Dendritic cell treated with granulocyte-macrophage colony-stimulating factor and Interleukin-4, amounts not matched to agents 40 ng/mL and 50 ng/mL, for 4 days (primary cell): ENCODE measurements around the gene SLC26A6.

Experiments
- H3K27ac Mint-ChIP-seq: one replicate; pipeline ENCODE4 v1.8.0; 2022; ENCODE audit warnings: mild to moderate bottlenecking, mixed read lengths
- H3K27me3 Mint-ChIP-seq: one replicate; pipeline ENCODE4 v1.8.0; 2022; ENCODE audit warnings: mild to moderate bottlenecking, mixed read lengths
- H3K36me3 Mint-ChIP-seq: one replicate; pipeline ENCODE4 v1.8.0; 2022; ENCODE audit warnings: low read depth, mixed read lengths
- H3K4me1 Mint-ChIP-seq: one replicate; pipeline ENCODE4 v1.8.0; 2022; ENCODE audit warnings: low read depth, mixed read lengths
- H3K4me3 Mint-ChIP-seq: one replicate; pipeline ENCODE4 v1.8.0; 2022; ENCODE audit warnings: mild to moderate bottlenecking, moderate library complexity, mixed read lengths
- H3K9me3 Mint-ChIP-seq: one replicate; pipeline ENCODE4 v1.8.0; 2022; ENCODE audit warnings: mixed read lengths
- intact Hi-C: fragments of 100-400 bp; cut with micrococcal nuclease; formaldehyde crosslinking; loops from one replicate; pipeline ENCODE4 v1.15.0; 2022

The SLC26A6 gene

GRCh38 chr3:48612309-48612708 lies 23.0 kb downstream of the SLC26A6 start:
- intact Hi-C loops: no loop called here
- Mint-ChIP-seq H3K36me3 (peaks cover 25% of the 10 kb centered on the region), H3K27ac (peak overlapping the region; percentile 90), H3K9me3 (peaks cover 6% of the 10 kb centered on the region), H3K4me3 (no peak overlapping the region), H3K27me3 (no peaks in the 10 kb centered on the region), H3K4me1 (peaks cover 35% of the 10 kb centered on the region)

- peak within 1 kb of the TSS; percentile 100 for H3K4me3 Mint-ChIP-seq
- H3K4me1 Mint-ChIP-seq: peaks cover 43% of the 10 kb centered on the region
- peak within 1 kb of the TSS; percentile 100 for H3K27ac Mint-ChIP-seq
- H3K36me3 Mint-ChIP-seq: peaks cover 50% of the 10 kb centered on the region
- H3K27me3 Mint-ChIP-seq: no peaks in the 10 kb centered on the region
- intact Hi-C loops: loop anchor here (1.0 to 5.0 kb wide), 4 partner anchors 26 to 75 kb away; partner anchors contain the start of genes NCKIPSD, PFKFB4 and SLC26A6
- H3K9me3 Mint-ChIP-seq: no peaks in the 10 kb centered on the region
Measured at GRCh38 chr3:48609088-48610005, 25.9 kb downstream of the SLC26A6 start, which contains the start of gene UQCRC1. TSS of gene UQCRC1 (minus strand) at chr3:48609646. CDS start at chr3:48609620, 26 bp downstream.

GRCh38 chr3:48607519-48607918 lies 27.7 kb downstream of the SLC26A6 start:
- H3K27me3 Mint-ChIP-seq: no peaks in the 10 kb centered on the region
- H3K36me3 Mint-ChIP-seq: peaks cover 68% of the 10 kb centered on the region
- intact Hi-C loops: loop anchor here (5.0 kb wide), 1 partner anchor 50 kb away; the partner anchor contains the start of gene PFKFB4
- H3K9me3 Mint-ChIP-seq: no peaks in the 10 kb centered on the region
- H3K4me1 Mint-ChIP-seq: peaks cover 24% of the 10 kb centered on the region
- no peak overlapping the region for H3K4me3 Mint-ChIP-seq
- peak overlapping the region; percentile 25 for H3K27ac Mint-ChIP-seq

GRCh38 chr3:48601622-48601994 lies 33.7 kb downstream of the SLC26A6 start:
- H3K27ac Mint-ChIP-seq: no peak overlapping the region
- intact Hi-C loops: no loop called here
- no peaks in the 10 kb centered on the region for H3K9me3 Mint-ChIP-seq
- peaks cover 21% of the 10 kb centered on the region for H3K4me1 Mint-ChIP-seq
- H3K4me3 Mint-ChIP-seq: no peak overlapping the region
- peaks cover 97% of the 10 kb centered on the region for H3K36me3 Mint-ChIP-seq
- no peaks in the 10 kb centered on the region for H3K27me3 Mint-ChIP-seq

GRCh38 chr3:48600711-48601621 lies 34.3 kb downstream of the SLC26A6 start:
- Mint-ChIP-seq H3K27me3 (peaks cover 4% of the 10 kb centered on the region), H3K36me3 (peaks cover 90% of the 10 kb centered on the region), H3K4me1 (peaks cover 23% of the 10 kb centered on the region), H3K9me3 (no peaks in the 10 kb centered on the region), H3K4me3 (no peak overlapping the region), H3K27ac (no peak overlapping the region)
- intact Hi-C loops: no loop called here

GRCh38 chr3:48599509-48600285 lies 35.6 kb downstream of the SLC26A6 start:
- Mint-ChIP-seq H3K4me3 (no peak overlapping the region), H3K27me3 (peaks cover 14% of the 10 kb centered on the region), H3K9me3 (no peaks in the 10 kb centered on the region), H3K4me1 (peaks cover 31% of the 10 kb centered on the region), H3K36me3 (peaks cover 78% of the 10 kb centered on the region), H3K27ac (no peak overlapping the region)
- intact Hi-C loops: no loop called here

GRCh38 chr3:48599077-48599501 lies 36.2 kb downstream of the SLC26A6 start:
- intact Hi-C loops: no loop called here
- Mint-ChIP-seq H3K27ac (no peak overlapping the region), H3K27me3 (peaks cover 21% of the 10 kb centered on the region), H3K4me3 (no peak overlapping the region), H3K4me1 (peaks cover 34% of the 10 kb centered on the region), H3K9me3 (no peaks in the 10 kb centered on the region), H3K36me3 (peaks cover 71% of the 10 kb centered on the region)

- peaks cover 26% of the 10 kb centered on the region for H3K27me3 Mint-ChIP-seq
- intact Hi-C loops: no loop called here
- H3K4me3 Mint-ChIP-seq: no peak overlapping the region
- no peaks in the 10 kb centered on the region for H3K9me3 Mint-ChIP-seq
- H3K4me1 Mint-ChIP-seq: peaks cover 34% of the 10 kb centered on the region
- H3K27ac Mint-ChIP-seq: no peak overlapping the region
- H3K36me3 Mint-ChIP-seq: peaks cover 66% of the 10 kb centered on the region
Measured at GRCh38 chr3:48598323-48599076, 36.8 kb downstream of the SLC26A6 start.

- no peak overlapping the region for H3K27ac Mint-ChIP-seq
- H3K4me3 Mint-ChIP-seq: no peak overlapping the region
- peaks cover 34% of the 10 kb centered on the region for H3K4me1 Mint-ChIP-seq
- H3K36me3 Mint-ChIP-seq: peaks cover 55% of the 10 kb centered on the region
- H3K27me3 Mint-ChIP-seq: peaks cover 36% of the 10 kb centered on the region
- no peaks in the 10 kb centered on the region for H3K9me3 Mint-ChIP-seq
- intact Hi-C loops: no loop called here
Measured at GRCh38 chr3:48597408-48597800, 37.9 kb downstream of the SLC26A6 start.

GRCh38 chr3:48596676-48597407 lies 38.4 kb downstream of the SLC26A6 start:
- no peaks in the 10 kb centered on the region for H3K9me3 Mint-ChIP-seq
- intact Hi-C loops: no loop called here
- no peak overlapping the region for H3K27ac Mint-ChIP-seq
- H3K27me3 Mint-ChIP-seq: peaks cover 39% of the 10 kb centered on the region
- peaks cover 49% of the 10 kb centered on the region for H3K36me3 Mint-ChIP-seq
- H3K4me3 Mint-ChIP-seq: no peak overlapping the region
- peaks cover 34% of the 10 kb centered on the region for H3K4me1 Mint-ChIP-seq

- Mint-ChIP-seq H3K4me1 (peaks cover 34% of the 10 kb centered on the region), H3K4me3 (no peak overlapping the region), H3K27ac (peak overlapping the region; percentile 6), H3K36me3 (peaks cover 42% of the 10 kb centered on the region), H3K9me3 (no peaks in the 10 kb centered on the region), H3K27me3 (peaks cover 41% of the 10 kb centered on the region)
- intact Hi-C loops: no loop called here
Measured at GRCh38 chr3:48596157-48596556, 39.1 kb downstream of the SLC26A6 start.

GRCh38 chr3:48595526-48596121 lies 39.6 kb downstream of the SLC26A6 start:
- Mint-ChIP-seq H3K9me3 (no peaks in the 10 kb centered on the region), H3K4me3 (peak overlapping the region; percentile 33), H3K4me1 (peaks cover 34% of the 10 kb centered on the region), H3K27me3 (peaks cover 46% of the 10 kb centered on the region), H3K27ac (peak overlapping the region; percentile 6), H3K36me3 (peaks cover 37% of the 10 kb centered on the region)
- intact Hi-C loops: no loop called here
